ENCODE data around the gene ANO1. TPM values are rescaled to one million over a fixed set of nuclear protein-coding genes. Genes with fewer than 3 reads are reported as not detected.

The ANO1 gene
- total RNA-seq, 2 donors from 2014 or later: 10.2 to 29.4 TPM

- no peaks in the 10 kb centered on the region for H3K27me3 ChIP-seq
- H3K9me3 ChIP-seq: no peaks in the 10 kb centered on the region
- peaks cover 0 to 13% of the 10 kb centered on the region in 2 donors for H3K4me1 ChIP-seq
- H3K36me3 ChIP-seq: no peaks in the 10 kb centered on the region
- no peak overlapping the region for H3K27ac ChIP-seq
- H3K4me3 ChIP-seq: no peak overlapping the region
- DNase-seq (ENCODE audit: low spot score): no peak
- no peak for TF ChIP-seq CTCF (IDR thresholded peaks at IDR 0.05)
Measured at GRCh38 chr11:70226967-70227366, 148.8 kb downstream of the ANO1 start.

- Histone ChIP-seq H3K36me3 (no peaks in the 10 kb centered on the region), H3K27me3 (no peaks in the 10 kb centered on the region), H3K27ac (no peak overlapping the region), H3K9me3 (no peaks in the 10 kb centered on the region), H3K4me1 (peaks cover 0 to 13% of the 10 kb centered on the region in 2 donors), H3K4me3 (no peak overlapping the region)
- DNase-seq (ENCODE audit: low spot score): no peak
- TF ChIP-seq CTCF (IDR thresholded peaks at IDR 0.05): no peak
Measured at GRCh38 chr11:70229737-70230136, 151.6 kb downstream of the ANO1 start.

GRCh38 chr11:70230151-70230839 lies 152.2 kb downstream of the ANO1 start:
- TF ChIP-seq CTCF (IDR thresholded peaks at IDR 0.05): no peak
- H3K27me3 ChIP-seq: no peaks in the 10 kb centered on the region
- H3K4me3 ChIP-seq: no peak overlapping the region
- peak overlapping the region in 1 of 2 donors; percentile 46 for H3K27ac ChIP-seq
- no peak for DNase-seq (ENCODE audit: low spot score)
- peaks cover 0 to 13% of the 10 kb centered on the region in 2 donors for H3K4me1 ChIP-seq
- H3K9me3 ChIP-seq: no peaks in the 10 kb centered on the region
- H3K36me3 ChIP-seq: no peaks in the 10 kb centered on the region

GRCh38 chr11:70230840-70231710 lies 153.0 kb downstream of the ANO1 start:
- H3K27me3 ChIP-seq: no peaks in the 10 kb centered on the region
- no peak overlapping the region for H3K4me3 ChIP-seq
- no peak for TF ChIP-seq CTCF (IDR thresholded peaks at IDR 0.05)
- peaks cover 0 to 13% of the 10 kb centered on the region in 2 donors for H3K4me1 ChIP-seq
- H3K9me3 ChIP-seq: no peaks in the 10 kb centered on the region
- DNase-seq (ENCODE audit: low spot score): no peak
- H3K36me3 ChIP-seq: no peaks in the 10 kb centered on the region
- peak overlapping the region in 1 of 2 donors; percentile 46 for H3K27ac ChIP-seq

- Histone ChIP-seq H3K4me1 (peaks cover 0 to 13% of the 10 kb centered on the region in 2 donors), H3K27ac (no peak overlapping the region), H3K36me3 (no peaks in the 10 kb centered on the region), H3K27me3 (no peaks in the 10 kb centered on the region), H3K4me3 (no peak overlapping the region), H3K9me3 (no peaks in the 10 kb centered on the region)
- TF ChIP-seq CTCF (IDR thresholded peaks at IDR 0.05): no peak
- DNase-seq (ENCODE audit: low spot score): no peak
Measured at GRCh38 chr11:70233034-70233433, 154.9 kb downstream of the ANO1 start.

Measured in right atrium auricular region (tissue), 2 donors.